ENCODE data around the gene STK24. TPM values are rescaled to one million over a fixed set of nuclear protein-coding genes. Genes with fewer than 3 reads are reported as not detected.
"Not testable (repeated sequence)": the region's sequence is repeated elsewhere in the genome, so short reads cannot be mapped to it uniquely, and the experiment has no call there.

STK24 gene
- total RNA-seq, 1 donor from 2014 or later: 121 TPM

DNA sequence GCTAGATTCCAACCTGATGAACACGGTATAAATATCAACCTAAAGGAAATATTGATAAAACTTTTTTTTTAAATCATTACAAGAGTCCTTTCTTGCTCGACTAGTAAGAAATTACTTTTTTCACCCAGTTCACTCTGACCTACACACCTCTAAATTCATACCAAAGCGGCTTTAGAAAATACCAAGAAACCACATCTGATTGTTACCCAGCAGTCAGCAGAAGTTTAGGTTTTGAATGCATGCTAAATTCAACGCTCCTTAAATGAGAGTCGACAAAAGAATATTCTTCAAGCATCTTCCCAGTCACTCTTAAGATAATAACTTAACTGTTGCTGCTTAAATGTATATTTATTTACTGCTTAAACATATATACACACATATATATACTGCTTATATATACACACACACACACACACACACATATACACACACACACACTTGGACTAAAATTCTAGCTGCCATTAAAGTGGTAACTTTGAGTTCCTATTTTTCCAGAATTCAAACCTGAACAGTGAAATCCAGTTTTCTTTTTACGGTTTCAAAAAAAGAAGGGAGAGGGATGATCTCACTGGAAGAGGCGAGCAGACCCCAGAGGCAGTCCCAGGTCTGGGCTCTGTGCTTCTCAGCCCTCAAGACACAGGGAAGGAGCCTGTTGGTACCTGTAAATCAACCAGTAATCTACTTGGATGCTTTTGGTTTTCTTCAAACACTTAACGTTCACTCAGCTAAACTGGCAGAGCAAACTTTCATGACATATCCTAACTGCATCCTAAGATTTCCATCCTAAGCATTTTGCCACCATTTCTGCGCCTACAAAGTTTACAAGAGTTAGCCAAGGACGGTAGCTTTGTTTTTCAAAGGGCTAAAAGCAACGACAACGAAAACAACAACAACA is 1.7 kb downstream of the STK24 start:
- H3K27ac Mint-ChIP-seq: peak overlapping the region; percentile 94
- peaks cover 60% of the 10 kb centered on the region for H3K4me1 Mint-ChIP-seq (ENCODE audit: unreplicated experiment)
- no peaks in the 10 kb centered on the region for H3K9me3 Mint-ChIP-seq
- TF ChIP-seq, protein P1, sequence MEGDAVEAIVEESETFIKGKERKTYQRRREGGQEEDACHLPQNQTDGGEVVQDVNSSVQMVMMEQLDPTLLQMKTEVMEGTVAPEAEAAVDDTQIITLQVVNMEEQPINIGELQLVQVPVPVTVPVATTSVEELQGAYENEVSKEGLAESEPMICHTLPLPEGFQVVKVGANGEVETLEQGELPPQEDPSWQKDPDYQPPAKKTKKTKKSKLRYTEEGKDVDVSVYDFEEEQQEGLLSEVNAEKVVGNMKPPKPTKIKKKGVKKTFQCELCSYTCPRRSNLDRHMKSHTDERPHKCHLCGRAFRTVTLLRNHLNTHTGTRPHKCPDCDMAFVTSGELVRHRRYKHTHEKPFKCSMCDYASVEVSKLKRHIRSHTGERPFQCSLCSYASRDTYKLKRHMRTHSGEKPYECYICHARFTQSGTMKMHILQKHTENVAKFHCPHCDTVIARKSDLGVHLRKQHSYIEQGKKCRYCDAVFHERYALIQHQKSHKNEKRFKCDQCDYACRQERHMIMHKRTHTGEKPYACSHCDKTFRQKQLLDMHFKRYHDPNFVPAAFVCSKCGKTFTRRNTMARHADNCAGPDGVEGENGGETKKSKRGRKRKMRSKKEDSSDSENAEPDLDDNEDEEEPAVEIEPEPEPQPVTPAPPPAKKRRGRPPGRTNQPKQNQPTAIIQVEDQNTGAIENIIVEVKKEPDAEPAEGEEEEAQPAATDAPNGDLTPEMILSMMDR (conservative IDR thresholded peaks at IDR 0.05): no peak
- H3K4me3 Mint-ChIP-seq: peak overlapping the region; percentile 96
- DNase-seq (ENCODE audit: extremely low spot score, unreplicated experiment): no peak
- peaks cover 3% of the 10 kb centered on the region for H3K36me3 Mint-ChIP-seq
- no peaks in the 10 kb centered on the region for H3K27me3 Mint-ChIP-seq

DNA sequence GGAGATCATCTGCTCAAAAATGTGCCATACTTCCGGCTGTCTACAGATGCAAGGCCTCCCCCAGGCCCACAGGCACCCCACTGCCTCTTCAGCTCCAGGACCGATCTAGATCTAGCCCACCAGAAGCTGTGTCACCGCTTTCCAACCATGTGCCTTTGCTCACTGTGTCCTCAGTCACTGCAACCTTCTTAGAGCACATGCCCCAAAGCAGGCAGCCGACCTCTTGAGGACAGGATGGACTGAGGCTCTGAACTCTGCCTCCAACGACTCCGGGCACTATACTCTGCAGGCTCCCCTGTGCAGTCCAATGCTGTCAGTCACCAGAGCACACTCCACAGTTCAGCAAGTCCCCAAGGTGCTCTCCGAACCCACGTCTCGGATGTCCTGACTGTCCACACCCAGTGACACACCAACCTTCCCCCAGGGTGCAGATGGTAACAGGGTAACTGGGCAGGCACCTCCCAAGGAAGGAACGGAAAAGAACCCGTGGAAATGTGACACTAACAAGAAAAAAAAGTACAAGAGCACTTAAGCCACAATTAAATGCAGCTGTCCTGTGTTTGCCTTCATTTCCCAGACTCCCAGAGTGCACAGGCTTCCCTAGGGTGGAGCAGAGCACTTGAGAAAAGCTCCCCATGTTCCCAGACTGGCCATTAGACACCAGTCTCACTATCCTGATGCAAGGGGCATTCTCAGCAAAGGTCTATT is 4.8 kb downstream of the STK24 start:
- Mint-ChIP-seq H3K4me1 (ENCODE audit: unreplicated experiment) (peaks cover 67% of the 10 kb centered on the region), H3K9me3 (peaks cover 9% of the 10 kb centered on the region), H3K27me3 (no peaks in the 10 kb centered on the region), H3K36me3 (peaks cover 23% of the 10 kb centered on the region), H3K4me3 (peak overlapping the region; percentile 79), H3K27ac (peak overlapping the region; percentile 82)
- no peak for DNase-seq (ENCODE audit: extremely low spot score, unreplicated experiment)
- TF ChIP-seq, protein P1 (conservative IDR thresholded peaks at IDR 0.05): no peak

DNA sequence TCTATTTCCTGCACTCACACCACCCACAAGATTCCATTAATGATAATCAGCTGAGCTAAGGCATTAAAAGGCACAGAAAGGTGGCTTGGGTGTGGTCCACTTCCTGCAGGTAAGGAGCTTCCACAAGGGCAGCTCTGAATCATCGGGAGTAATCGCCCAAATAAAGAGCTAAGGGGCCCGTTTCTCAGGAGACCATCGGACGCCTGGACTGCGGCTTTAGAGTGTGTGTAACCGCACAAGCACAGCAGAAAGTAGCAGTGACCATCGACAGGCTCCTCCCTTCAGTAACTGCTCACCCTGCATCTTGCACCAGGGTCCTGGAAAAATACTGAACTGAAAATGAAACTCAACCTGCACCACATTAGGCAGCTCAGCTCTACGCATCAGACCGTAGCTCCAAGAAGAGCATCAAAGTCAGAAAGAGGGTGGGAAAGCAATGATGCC is 6.0 kb downstream of the STK24 start:
- Mint-ChIP-seq H3K9me3 (peaks cover 9% of the 10 kb centered on the region), H3K27ac (peak overlapping the region; percentile 82), H3K36me3 (peaks cover 33% of the 10 kb centered on the region), H3K4me1 (ENCODE audit: unreplicated experiment) (peaks cover 79% of the 10 kb centered on the region), H3K4me3 (peak overlapping the region; percentile 50), H3K27me3 (no peaks in the 10 kb centered on the region)
- TF ChIP-seq, protein P1 (conservative IDR thresholded peaks at IDR 0.05): no peak
- no peak for DNase-seq (ENCODE audit: extremely low spot score, unreplicated experiment)

DNA sequence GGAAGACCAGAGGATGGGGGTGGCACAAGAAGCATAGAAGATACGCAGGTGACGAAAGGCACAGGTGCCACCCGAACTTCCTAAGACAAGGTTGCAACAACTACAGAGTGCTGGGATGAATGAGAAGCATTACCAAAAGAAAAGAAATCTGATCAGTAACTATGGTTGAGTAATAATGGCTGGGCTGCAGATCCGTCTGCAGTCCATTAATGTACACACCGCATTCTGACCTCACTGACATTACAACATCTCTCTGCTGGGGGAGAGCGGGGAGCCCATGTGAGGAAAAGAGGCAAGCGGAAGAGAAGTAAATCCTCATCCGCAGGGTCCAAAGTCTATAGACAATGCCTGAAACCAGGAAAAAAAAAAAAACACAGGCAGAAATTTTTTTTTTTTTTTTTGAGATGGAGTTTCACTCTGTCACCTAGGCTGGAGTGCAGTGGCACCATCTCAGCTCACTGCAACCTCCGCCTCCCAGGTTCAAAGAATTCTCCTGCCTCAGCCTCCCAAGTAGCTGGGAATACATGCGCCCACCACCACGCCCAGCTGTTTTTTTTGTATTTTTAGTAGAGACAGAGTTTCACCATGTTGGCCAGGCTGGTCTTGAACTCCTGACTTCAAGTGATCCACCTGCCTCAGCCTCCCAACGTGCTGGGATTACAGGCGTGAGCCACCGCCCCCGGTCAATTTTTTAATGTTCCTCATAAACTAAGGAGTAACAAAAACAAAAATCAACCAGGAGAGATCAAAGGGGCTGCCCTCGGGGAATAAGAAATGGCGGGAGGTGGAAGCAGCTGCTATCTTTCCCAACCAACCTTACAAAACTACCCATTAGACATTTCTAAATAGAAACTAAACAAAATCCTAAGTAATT is 7.2 kb downstream of the STK24 start:
- peak overlapping the region; percentile 64 for H3K4me3 Mint-ChIP-seq
- H3K9me3 Mint-ChIP-seq: not testable (repeated sequence)
- peaks cover 34% of the 10 kb centered on the region for H3K36me3 Mint-ChIP-seq

DNA sequence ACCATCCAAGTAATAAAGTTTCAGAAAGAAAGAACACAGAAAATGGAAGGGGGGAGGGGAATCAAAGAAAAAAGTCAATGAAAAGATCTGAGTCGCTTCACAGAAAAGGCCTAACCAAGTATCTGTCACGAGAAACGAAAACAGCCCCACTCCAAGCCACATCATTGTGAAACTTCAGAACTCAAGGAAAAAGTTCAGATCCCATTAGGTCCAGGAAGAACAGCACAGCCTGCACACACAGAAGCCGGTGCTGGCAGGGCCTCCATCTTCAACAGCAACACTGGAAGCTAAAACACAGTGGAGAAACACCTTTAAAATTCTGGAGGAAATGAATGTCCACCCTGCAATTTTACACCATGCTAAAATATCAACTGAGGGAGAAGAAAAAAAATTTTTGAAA is 8.0 kb downstream of the STK24 start:
- TF ChIP-seq, protein P1 (conservative IDR thresholded peaks at IDR 0.05): no peak
- no peaks in the 10 kb centered on the region for H3K27me3 Mint-ChIP-seq
- DNase-seq (ENCODE audit: extremely low spot score, unreplicated experiment): no peak
- peaks cover 40% of the 10 kb centered on the region for H3K36me3 Mint-ChIP-seq
- H3K9me3 Mint-ChIP-seq: peaks cover 9% of the 10 kb centered on the region
- peak overlapping the region; percentile 64 for H3K27ac Mint-ChIP-seq
- H3K4me3 Mint-ChIP-seq: no peak overlapping the region
- peaks cover 80% of the 10 kb centered on the region for H3K4me1 Mint-ChIP-seq (ENCODE audit: unreplicated experiment)

More for the DNA sequence above, 7.2 kb downstream of the STK24 start:
- Mint-ChIP-seq H3K4me1 (ENCODE audit: unreplicated experiment) (peaks cover 79% of the 10 kb centered on the region), H3K27ac (peak overlapping the region; percentile 64)
- not testable (repeated sequence) for H3K27me3 Mint-ChIP-seq; DNase-seq (ENCODE audit: extremely low spot score, unreplicated experiment)
